A549 (cell line): Measurements from ENCODE around the gene GNAI2.

Source experiments
- CEBPB ChIP-seq, 2 experiments: fragments of >200 bp in 1 of 2; sonication (Bioruptor Twin) in 1 of 2; formaldehyde crosslinking in 1 of 2; IDR thresholded peaks; 2 replicates each; pipeline ENCODE4 v1.6.1; 2012 to 2016
- RAD21 ChIP-seq, 2 experiments: fragments of >200 bp in 1 of 2; sonication (Bioruptor Twin) in 1 of 2; formaldehyde crosslinking in 1 of 2; IDR thresholded peaks in 1 of 2; conservative IDR thresholded peaks in 1 of 2; 2 replicates in 1 of 2; 3 replicates in 1 of 2; pipeline ENCODE4 v1.6.1; 2012 to 2018; ENCODE audit warnings: inconsistent platforms in 1 of 2

GRCh38 chr3:50258029-50258680, 22.2 kb downstream of the GNAI2 start:
- no peak for TF ChIP-seq RAD21 (conservative IDR thresholded peaks at IDR 0.05 in 1 of 2, IDR thresholded peaks at IDR 0.05 in 1 of 2)
- TF ChIP-seq CEBPB (IDR thresholded peaks at IDR 0.05) = no peak
